ENCODE data around the gene MPZL1.

DNA sequence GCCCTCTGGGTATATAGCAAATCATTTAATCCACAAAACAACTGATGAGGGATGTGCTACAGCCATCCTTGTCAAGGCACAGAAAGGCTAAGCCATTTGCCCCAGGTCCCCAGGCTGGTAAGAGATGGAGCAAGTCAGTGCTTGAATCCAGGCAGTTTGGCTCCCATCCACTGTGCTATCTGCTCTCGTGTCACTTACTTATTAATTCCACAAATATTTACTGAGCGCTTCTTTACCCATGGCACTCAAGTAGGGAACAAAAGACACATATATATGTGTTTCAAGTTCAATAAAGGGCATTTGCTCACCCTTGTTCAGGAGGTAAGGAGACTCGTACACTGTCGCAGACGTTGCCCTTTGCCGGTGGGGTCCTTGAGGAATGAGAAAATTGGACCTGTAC is 38.6 kb upstream of the MPZL1 start:
- TF ChIP-seq, protein P1, sequence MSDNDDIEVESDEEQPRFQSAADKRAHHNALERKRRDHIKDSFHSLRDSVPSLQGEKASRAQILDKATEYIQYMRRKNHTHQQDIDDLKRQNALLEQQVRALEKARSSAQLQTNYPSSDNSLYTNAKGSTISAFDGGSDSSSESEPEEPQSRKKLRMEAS (IDR thresholded peaks at IDR 0.05) = no peak
- no peak for TF ChIP-seq CEBPB (IDR thresholded peaks at IDR 0.05)
